GM10266 (cell line): ENCODE measurements around the gene CERS5.
A peak's percentile ranks its signal among the peaks of the same experiment; 100 is the strongest.

Experiments used
- DNase-seq: peaks from one replicate; pipeline ENCODE4 v3.0.0; 2012; ENCODE audit errors: extremely low spot score
- TF ChIP-seq, protein P1 (sequence below): IDR thresholded peaks from 2 replicates; pipeline ENCODE4 v1.5.1; 2012; ENCODE audit warnings: mild to moderate bottlenecking, low read depth; ENCODE audit not compliant: control insufficient read depth, insufficient read depth; ENCODE audit errors: missing control alignments

Gene CERS5

DNA sequence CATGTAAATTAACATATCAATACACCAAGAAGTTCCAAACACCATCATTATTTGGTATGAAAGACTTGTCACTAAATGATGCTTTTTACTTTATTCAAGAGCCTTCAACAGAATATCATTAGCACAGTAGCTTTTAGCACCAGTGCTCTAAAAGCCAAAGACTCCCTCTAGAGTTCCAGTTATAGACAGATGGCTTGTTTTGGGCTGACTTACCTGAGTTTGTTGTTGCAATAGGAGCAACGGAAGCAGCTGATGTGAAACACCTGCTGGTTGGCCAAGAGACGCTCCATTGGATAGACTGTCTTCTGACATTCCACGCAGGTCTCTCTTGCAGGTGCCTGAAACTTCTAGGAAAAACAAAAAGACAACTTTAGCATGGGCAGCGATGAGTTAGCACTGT lies 14.5 kb upstream of the CERS5 start:
- DNase-seq: no peak
- TF ChIP-seq, protein P1, sequence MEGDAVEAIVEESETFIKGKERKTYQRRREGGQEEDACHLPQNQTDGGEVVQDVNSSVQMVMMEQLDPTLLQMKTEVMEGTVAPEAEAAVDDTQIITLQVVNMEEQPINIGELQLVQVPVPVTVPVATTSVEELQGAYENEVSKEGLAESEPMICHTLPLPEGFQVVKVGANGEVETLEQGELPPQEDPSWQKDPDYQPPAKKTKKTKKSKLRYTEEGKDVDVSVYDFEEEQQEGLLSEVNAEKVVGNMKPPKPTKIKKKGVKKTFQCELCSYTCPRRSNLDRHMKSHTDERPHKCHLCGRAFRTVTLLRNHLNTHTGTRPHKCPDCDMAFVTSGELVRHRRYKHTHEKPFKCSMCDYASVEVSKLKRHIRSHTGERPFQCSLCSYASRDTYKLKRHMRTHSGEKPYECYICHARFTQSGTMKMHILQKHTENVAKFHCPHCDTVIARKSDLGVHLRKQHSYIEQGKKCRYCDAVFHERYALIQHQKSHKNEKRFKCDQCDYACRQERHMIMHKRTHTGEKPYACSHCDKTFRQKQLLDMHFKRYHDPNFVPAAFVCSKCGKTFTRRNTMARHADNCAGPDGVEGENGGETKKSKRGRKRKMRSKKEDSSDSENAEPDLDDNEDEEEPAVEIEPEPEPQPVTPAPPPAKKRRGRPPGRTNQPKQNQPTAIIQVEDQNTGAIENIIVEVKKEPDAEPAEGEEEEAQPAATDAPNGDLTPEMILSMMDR: no peak

DNA sequence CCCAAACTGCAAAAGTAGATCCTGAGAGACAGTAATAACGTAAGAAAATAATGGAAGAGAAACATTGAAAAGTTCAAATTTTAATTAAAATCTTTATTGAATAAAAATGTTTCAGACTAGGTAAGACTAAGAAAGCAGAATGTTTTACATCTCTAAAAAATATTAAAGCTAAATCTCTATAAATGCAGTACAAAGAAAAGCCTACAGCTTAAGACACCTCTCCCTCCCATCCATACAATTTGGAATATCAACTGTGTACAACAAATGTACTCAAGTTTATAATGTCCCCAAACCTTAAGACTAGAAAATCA lies 8.5 kb upstream of the CERS5 start:
- TF ChIP-seq, protein P1: peak; percentile 10
- DNase-seq: no peak

DNA sequence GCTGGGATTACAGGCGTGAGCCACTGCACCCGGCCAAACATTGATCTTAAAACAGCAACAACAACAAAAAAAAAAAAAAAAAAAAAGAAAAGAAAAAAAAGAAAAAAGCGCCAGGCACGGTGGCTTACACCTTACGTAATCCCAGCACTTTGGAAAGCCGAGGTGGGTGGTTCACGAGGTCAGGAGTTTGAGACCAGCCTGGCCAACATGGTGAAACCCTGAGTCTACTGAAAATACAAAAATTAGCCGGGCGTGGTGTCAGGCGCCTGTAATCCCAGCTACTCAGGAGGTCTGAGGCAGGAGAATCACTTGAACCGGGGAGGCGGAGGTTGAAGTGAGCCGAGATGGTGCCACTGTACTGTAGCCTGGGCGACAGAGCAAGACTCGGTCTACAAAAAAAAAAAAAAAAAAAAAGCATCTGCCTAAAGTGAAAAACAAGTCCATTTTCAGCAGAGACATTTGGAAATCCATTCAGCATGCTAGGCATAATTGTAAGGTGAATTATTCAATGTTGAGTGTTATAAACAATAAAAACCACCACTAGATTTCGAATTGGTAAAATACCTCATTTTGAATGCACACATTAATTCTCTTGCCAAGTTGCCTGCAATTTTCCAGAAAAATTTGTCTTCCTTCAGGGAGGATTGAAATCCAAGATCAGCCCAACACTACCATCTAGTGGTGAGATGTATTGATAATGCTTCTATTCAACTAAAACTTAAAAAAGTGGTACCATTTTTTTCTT lies 8.0 kb upstream of the CERS5 start:
- DNase-seq: no peak
- TF ChIP-seq, protein P1: peak; percentile 43

DNA sequence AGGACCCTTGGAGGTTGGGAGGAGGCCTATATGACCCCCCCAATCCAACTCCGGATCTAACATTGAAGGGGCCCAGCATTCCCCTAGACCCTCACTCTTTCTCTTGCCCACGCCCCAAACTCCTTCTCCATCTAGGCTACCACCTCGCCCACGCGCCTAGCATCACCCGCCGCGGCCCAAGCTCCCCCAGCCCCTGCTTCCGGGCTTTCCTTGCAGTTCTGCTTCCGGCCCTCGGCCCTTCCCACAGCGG lies 445 bp downstream of the CERS5 start:
- no peak for DNase-seq
- TF ChIP-seq, protein P1: no peak

DNA sequence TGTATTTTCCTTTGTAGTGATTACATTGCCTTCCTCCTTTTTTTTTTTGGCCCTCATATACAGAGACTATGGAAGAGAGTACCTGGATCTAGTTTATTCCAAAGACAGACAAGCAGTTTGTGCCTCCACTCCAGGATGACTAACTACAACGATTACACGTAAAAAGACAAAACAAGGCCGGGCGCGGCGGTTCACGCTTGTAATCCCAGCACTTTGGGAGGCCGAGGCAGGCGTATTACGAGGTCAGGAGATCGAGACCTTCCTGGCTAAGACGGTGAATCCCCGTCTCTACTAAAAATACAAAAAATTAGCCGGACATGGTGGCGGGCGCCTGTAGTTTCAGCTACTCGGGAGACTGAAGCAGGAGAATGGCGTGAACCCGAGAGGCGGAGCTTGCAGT lies 2.2 kb downstream of the CERS5 start:
- no peak for DNase-seq
- TF ChIP-seq, protein P1: no peak

DNA sequence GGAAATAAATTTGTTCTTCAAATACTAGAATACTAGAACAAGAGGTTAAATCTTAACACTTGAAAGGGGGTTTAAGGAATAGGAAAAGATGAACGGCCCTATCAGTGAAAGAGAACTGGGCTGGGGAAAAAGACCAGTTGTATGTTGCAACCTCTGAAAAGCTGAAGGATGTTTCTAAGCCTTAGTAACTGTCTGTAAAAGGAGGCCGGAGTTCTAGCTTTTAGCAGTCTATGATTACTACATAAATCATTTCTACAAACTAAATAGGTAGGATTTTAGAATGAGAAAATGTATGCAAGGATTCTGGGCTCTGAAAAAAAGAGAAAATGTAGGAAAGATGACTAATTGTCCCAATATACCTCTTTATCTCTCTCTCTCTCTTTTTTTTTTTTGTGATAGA lies 4.9 kb downstream of the CERS5 start:
- no peak for DNase-seq
- TF ChIP-seq, protein P1: no peak

DNA sequence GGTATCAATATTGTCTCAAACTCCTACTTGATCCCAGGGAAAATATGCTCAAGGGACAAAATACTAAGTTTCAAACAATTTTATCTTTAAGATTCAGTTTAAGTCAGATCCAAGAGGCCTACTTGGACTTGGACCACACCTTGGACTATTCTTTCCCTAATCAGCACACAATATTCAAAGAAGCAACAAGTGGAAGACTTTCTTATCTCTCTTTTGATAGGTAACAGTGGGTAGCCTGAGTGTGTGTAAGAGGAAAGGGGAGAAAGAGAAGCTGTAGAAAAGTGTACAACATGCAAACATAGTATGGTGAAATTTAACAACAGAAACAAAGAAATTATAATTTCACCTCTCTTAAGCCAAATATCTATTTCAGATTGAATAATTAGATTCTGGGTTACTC lies 6.5 kb downstream of the CERS5 start:
- DNase-seq: no peak
- TF ChIP-seq, protein P1: no peak
